Loucy (cell line): ENCODE results near the gene CEP63.

ENCODE experiments used
- H2AFZ ChIP-seq: fragments of 200-600 bp; sonication (generic); 2 replicates; pipeline ENCODE4 v1.6.0; 2016; ENCODE audit warnings: antibody characterized with exemption, mild to moderate bottlenecking, low read length, moderate library complexity
- H3F3A ChIP-seq: fragments of 200-600 bp; 2 replicates; pipeline ENCODE4 v1.6.0; 2016; ENCODE audit warnings: antibody characterized with exemption, low read depth, mild to moderate bottlenecking
- H3K27me3 ChIP-seq: fragments of 200-600 bp; sonication (generic); 2 replicates; pipeline ENCODE4 v1.6.1; 2014; ENCODE audit warnings: low read length, mild to moderate bottlenecking; ENCODE audit not compliant: insufficient read depth, poor library complexity, severe bottlenecking
- H3K36me3 ChIP-seq: fragments of 200-600 bp; sonication (generic); 2 replicates; pipeline ENCODE4 v1.6.1; 2016; ENCODE audit warnings: low read length; ENCODE audit not compliant: insufficient read depth
- H3K4me1 ChIP-seq: fragments of 200-600 bp; sonication (generic); 2 replicates; pipeline ENCODE4 v1.5.1; 2014; ENCODE audit warnings: low read length, mild to moderate bottlenecking; ENCODE audit not compliant: insufficient read depth, poor library complexity, severe bottlenecking
- H3K4me2 ChIP-seq: fragments of 200-600 bp; sonication (generic); 2 replicates; pipeline ENCODE4 v1.6.0; 2014; ENCODE audit warnings: antibody characterized with exemption, low read length, low read depth, mild to moderate bottlenecking; ENCODE audit not compliant: poor library complexity, severe bottlenecking
- H3K4me3 ChIP-seq: fragments of 200-600 bp; sonication (generic); 2 replicates; pipeline ENCODE4 v1.5.1; 2014; ENCODE audit warnings: low read length, mild to moderate bottlenecking, mixed read lengths; ENCODE audit not compliant: poor library complexity, severe bottlenecking
- H3K79me2 ChIP-seq: fragments of 200-600 bp; sonication (generic); 2 replicates; pipeline ENCODE4 v1.6.1; 2014; ENCODE audit warnings: low read length; ENCODE audit not compliant: insufficient read depth
- H3K9ac ChIP-seq: fragments of 200-600 bp; sonication (generic); 2 replicates; pipeline ENCODE4 v1.6.0; 2014; ENCODE audit warnings: mild to moderate bottlenecking, low read depth, low read length, moderate library complexity; ENCODE audit not compliant: poor library complexity, severe bottlenecking
- H3K9me2 ChIP-seq: fragments of 200-600 bp; sonication (generic); replicated peaks from 2 replicates; pipeline ENCODE4 v1.6.1; 2016; ENCODE audit warnings: low read depth, low read length, mixed read lengths
- H3K9me3 ChIP-seq: fragments of 200-600 bp; sonication (generic); 2 replicates; pipeline ENCODE4 v1.6.1; 2014; ENCODE audit warnings: mild to moderate bottlenecking, antibody characterized with exemption, low read length, low read depth; ENCODE audit not compliant: insufficient read depth
- H4K20me1 ChIP-seq: fragments of 200-600 bp; sonication (generic); 2 replicates; pipeline ENCODE4 v1.6.0; 2014; ENCODE audit warnings: antibody characterized with exemption, low read length, mild to moderate bottlenecking; ENCODE audit not compliant: insufficient read depth, poor library complexity, severe bottlenecking
- CTCF ChIP-seq: fragments of 200-600 bp; sonication (generic); conservative IDR thresholded peaks from 2 replicates; pipeline ENCODE4 v1.5.1; 2014; ENCODE audit warnings: mild to moderate bottlenecking, antibody characterized with exemption, low read length
- EZH2phosphoT487 ChIP-seq: fragments of 200-600 bp; IDR thresholded peaks from 2 replicates; pipeline ENCODE4 v1.6.1; 2018; ENCODE audit warnings: antibody characterized with exemption, mild to moderate bottlenecking, moderate library complexity, borderline replicate concordance

Gene CEP63

DNA sequence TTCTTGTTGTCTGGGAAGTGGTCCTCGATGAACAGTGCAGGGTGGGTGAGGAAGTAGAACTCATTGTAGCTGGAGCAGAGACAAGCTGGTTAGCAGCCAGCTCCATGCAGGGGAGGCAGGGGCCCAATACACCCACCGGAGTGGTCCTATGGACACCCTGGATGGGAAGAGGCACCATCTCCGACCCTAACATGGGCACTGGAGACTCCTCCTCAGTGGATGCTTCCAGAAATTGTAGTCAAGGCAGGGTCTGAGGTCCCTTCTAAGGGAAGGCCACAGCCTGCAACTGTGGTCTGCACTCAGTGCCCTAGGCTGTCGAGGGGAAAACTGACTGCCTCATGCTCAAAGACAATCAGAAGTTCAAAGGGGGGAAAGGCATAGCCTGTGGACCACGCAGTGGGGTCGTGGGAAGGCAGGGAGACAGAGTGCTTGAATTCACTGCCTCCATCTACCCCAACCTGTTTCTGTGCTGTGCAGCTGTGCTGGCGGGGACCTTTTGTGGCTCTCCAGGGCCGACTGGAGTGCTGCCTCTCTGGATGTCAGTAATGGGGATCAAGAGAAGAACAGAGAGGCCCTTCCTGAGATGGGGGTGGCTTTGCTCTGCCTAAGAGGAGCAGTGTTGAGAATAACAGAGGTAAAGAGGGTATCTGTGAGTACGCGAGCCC, 123.0 kb downstream of the CEP63 start:
- no peaks in the 10 kb centered on the region for H3F3A ChIP-seq
- H3K4me3 ChIP-seq, result no peak overlapping the region
- no peaks in the 10 kb centered on the region for H4K20me1 ChIP-seq
- no peaks in the 10 kb centered on the region for H3K9me2 ChIP-seq
- no peak overlapping the region for H2AFZ ChIP-seq
- H3K9ac ChIP-seq, result no peak overlapping the region
- H3K79me2 ChIP-seq, result no peaks in the 10 kb centered on the region
- H3K4me2 ChIP-seq, result no peak overlapping the region
- TF ChIP-seq CTCF (no peak), EZH2phosphoT487 (no peak)
- no peaks in the 10 kb centered on the region for H3K36me3 ChIP-seq
- no peaks in the 10 kb centered on the region for H3K27me3 ChIP-seq
- no peaks in the 10 kb centered on the region for H3K9me3 ChIP-seq
- peaks cover 7% of the 10 kb centered on the region for H3K4me1 ChIP-seq

- Histone ChIP-seq H3K9ac (no peak overlapping the region), H3F3A (no peaks in the 10 kb centered on the region), H3K4me3 (no peak overlapping the region), H3K9me2 (no peaks in the 10 kb centered on the region), H3K4me2 (no peak overlapping the region), H2AFZ (no peak overlapping the region), H4K20me1 (no peaks in the 10 kb centered on the region), H3K79me2 (no peaks in the 10 kb centered on the region), H3K36me3 (no peaks in the 10 kb centered on the region), H3K27me3 (no peaks in the 10 kb centered on the region), H3K9me3 (no peaks in the 10 kb centered on the region), H3K4me1 (peaks cover 7% of the 10 kb centered on the region)
- TF ChIP-seq CTCF (no peak), EZH2phosphoT487 (no peak)
Measured at GRCh38 chr3:134609821-134610431, 124.1 kb downstream of the CEP63 start.

DNA sequence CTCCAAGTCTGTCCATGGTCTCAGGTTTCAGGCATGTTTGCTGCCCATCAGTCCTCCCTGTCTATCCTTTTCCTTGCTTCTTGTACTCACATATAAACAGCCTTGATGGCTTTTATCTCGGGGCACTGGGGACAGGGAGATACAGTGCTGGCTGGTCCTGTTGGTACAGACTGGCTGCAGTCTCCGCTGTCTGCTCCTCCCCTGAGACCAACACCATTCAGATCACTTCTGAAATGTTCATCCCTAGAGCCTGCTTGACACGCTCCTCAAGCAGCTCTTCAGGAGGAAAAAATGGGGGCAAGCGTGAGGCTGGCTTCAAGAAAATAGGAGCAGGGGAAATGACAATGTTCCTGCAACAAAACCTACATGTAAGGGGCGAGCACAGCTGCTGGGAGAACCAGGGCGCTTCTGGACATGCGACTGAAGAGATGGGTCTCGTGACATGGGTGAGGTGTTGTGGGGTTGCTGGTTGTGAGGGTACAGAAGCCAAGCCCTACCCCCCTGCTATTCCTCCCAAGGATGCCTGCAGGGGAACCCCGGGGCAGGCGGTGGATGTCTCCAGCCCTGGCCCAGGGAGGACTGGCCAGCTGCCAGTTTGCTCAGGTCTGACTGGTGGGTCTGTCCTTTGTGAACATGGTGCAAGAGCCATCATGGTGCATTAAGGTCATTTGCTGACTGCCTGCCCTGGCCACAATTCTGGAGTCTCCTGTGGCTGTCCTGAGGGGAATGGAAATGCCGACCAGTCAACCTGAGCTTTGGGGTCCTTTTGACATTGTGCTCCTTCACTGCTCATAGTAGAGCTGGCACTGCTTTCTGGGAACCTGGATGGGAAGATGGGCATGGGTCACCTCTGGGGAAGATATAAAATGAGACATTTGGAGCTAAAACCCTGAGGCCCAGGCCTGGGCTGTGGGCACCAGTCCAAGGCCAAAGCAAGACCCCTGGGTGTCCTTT, 124.9 kb downstream of the CEP63 start:
- TF ChIP-seq EZH2phosphoT487 (no peak), CTCF (no peak)
- H3K9me3 ChIP-seq, result no peaks in the 10 kb centered on the region
- H3K36me3 ChIP-seq, result no peaks in the 10 kb centered on the region
- H3K9me2 ChIP-seq, result no peaks in the 10 kb centered on the region
- H2AFZ ChIP-seq, result no peak overlapping the region
- no peak overlapping the region for H3K4me3 ChIP-seq
- peaks cover 7% of the 10 kb centered on the region for H3K4me1 ChIP-seq
- no peak overlapping the region for H3K4me2 ChIP-seq
- no peaks in the 10 kb centered on the region for H4K20me1 ChIP-seq
- H3K79me2 ChIP-seq, result no peaks in the 10 kb centered on the region
- H3K9ac ChIP-seq, result no peak overlapping the region
- no peaks in the 10 kb centered on the region for H3F3A ChIP-seq
- H3K27me3 ChIP-seq, result no peaks in the 10 kb centered on the region
